Measurements from ENCODE around the gene DGKI.

Gene DGKI

GRCh38 chr7:137591421-137591837 is 255.3 kb downstream of the DGKI start:
- TF ChIP-seq, protein P1, sequence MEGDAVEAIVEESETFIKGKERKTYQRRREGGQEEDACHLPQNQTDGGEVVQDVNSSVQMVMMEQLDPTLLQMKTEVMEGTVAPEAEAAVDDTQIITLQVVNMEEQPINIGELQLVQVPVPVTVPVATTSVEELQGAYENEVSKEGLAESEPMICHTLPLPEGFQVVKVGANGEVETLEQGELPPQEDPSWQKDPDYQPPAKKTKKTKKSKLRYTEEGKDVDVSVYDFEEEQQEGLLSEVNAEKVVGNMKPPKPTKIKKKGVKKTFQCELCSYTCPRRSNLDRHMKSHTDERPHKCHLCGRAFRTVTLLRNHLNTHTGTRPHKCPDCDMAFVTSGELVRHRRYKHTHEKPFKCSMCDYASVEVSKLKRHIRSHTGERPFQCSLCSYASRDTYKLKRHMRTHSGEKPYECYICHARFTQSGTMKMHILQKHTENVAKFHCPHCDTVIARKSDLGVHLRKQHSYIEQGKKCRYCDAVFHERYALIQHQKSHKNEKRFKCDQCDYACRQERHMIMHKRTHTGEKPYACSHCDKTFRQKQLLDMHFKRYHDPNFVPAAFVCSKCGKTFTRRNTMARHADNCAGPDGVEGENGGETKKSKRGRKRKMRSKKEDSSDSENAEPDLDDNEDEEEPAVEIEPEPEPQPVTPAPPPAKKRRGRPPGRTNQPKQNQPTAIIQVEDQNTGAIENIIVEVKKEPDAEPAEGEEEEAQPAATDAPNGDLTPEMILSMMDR (IDR thresholded peaks at IDR 0.05; ENCODE audit: low read depth, low read length), result no peak
- in situ Hi-C loops (cut with HindIII; ENCODE audit: low sequenced_read_pairs), result no loop called here
- DNase-seq (ENCODE audit: low read depth, low spot score), result peak; percentile 73
- H3K4me3 ChIP-seq (ENCODE audit: low read depth, low read length), result no peak overlapping the region

DNA sequence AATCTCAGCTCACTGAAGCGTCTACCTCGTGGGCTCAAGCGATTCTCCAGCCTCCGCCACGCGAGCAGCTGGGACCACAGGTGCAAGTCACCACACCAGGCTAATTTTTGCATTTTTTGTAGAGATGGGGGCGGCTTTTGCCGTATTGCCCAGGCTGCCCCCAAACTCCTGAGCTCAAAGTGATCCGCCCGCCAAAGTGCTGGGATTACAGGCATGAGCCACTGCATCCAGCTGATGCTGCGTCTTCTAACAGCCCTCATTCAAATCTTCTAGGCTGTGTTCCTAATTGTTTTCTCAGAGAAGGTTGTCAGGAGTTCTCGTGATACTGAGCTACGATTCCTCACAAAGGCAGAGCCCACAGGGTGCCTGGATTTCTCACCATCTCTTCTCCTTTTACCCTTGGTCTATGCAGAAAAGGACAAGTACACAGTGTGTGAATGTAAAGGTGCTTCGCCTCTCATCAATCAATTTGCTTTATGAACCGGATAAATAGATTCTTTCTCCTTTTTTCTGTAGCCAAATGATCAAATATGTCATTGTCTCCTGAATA is 255.9 kb downstream of the DGKI start:
- in situ Hi-C loops (cut with HindIII; ENCODE audit: low sequenced_read_pairs), result no loop called here
- H3K4me3 ChIP-seq (ENCODE audit: low read depth, low read length), result no peak overlapping the region
- peak; percentile 33 for DNase-seq (ENCODE audit: low read depth, low spot score)
- TF ChIP-seq, protein P1 (IDR thresholded peaks at IDR 0.05; ENCODE audit: low read depth, low read length), result no peak

DNA sequence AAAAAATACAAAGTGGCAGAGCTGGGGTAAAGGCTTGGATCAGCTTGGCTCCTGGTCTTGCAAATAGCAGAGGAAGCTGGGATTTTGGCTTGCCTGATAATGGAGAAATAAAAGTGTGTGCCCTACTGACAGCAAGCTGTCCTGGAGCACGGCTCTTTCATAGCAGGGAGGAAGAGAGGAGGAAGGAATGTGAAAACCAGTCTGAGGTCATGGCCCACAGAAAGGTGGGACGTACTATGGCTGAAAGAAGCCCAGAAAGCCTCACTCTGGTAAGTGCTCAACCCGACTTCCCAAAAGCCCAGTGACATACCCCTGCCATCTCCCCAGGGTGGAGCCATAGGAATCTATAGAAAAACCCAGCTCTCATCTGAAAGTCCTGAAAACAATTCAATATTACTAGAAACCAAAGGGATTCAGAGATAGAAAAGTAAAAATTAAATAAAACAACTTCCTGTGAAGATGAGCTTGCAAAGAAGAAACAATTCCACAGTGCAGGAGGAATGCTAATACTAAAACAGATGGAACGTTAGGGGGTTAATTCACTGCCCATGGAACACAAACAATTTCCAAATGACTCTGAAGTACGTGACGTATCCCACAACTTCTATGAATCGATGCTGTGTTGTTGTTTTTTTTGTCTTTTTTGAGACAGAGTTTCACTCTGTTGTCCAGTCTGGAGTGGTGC is 256.6 kb downstream of the DGKI start:
- TF ChIP-seq, protein P1 (IDR thresholded peaks at IDR 0.05; ENCODE audit: low read depth, low read length), result no peak
- H3K4me3 ChIP-seq (ENCODE audit: low read depth, low read length), result no peak overlapping the region
- in situ Hi-C loops (cut with HindIII; ENCODE audit: low sequenced_read_pairs), result no loop called here
- DNase-seq (ENCODE audit: low read depth, low spot score), result peak; percentile 70

DNA sequence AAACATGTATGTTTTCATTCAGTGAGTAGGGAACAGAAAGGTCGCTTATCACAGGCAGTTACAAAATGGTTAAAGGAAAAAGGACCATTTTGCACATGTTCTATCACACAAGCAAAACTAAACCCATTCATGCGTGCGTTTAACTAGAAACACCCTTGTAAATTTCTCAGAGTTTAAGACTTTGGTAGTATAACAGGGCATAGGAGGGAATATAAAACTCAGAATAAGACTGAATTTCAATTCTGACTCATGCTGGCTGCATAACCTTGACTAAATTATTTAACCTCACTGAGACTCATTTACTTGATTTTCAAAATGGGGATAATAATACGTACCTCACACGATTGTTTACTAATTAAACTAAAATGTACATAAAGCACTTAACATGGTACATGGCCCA is 259.4 kb downstream of the DGKI start:
- no peak overlapping the region for H3K4me3 ChIP-seq (ENCODE audit: low read depth, low read length)
- in situ Hi-C loops (cut with HindIII; ENCODE audit: low sequenced_read_pairs), result no loop called here
- DNase-seq (ENCODE audit: low read depth, low spot score), result peak; percentile 17
- TF ChIP-seq, protein P1 (IDR thresholded peaks at IDR 0.05; ENCODE audit: low read depth, low read length), result no peak

GRCh38 chr7:137585591-137585990 is 261.2 kb downstream of the DGKI start:
- in situ Hi-C loops (cut with HindIII; ENCODE audit: low sequenced_read_pairs), result no loop called here
- DNase-seq (ENCODE audit: low read depth, low spot score), result no peak
- TF ChIP-seq, protein P1 (IDR thresholded peaks at IDR 0.05; ENCODE audit: low read depth, low read length), result no peak
- H3K4me3 ChIP-seq (ENCODE audit: low read depth, low read length), result no peak overlapping the region

GRCh38 chr7:137583172-137583571 is 263.6 kb downstream of the DGKI start:
- no peak for DNase-seq (ENCODE audit: low read depth, low spot score)
- no peak overlapping the region for H3K4me3 ChIP-seq (ENCODE audit: low read depth, low read length)
- TF ChIP-seq, protein P1 (IDR thresholded peaks at IDR 0.05; ENCODE audit: low read depth, low read length), result no peak
- in situ Hi-C loops (cut with HindIII; ENCODE audit: low sequenced_read_pairs), result no loop called here

All from astrocyte of the spinal cord (primary cell).